ENCODE data around the gene TRIO.

Gene TRIO

GRCh38 chr5:14178671-14179211, 35.6 kb downstream of the TRIO start:
- H3K9me3 ChIP-seq (ENCODE audit: insufficient read depth, low read length), result no peaks in the 10 kb centered on the region
- H4K20me1 ChIP-seq (ENCODE audit: low read depth, low read length), result peaks cover 57% of the 10 kb centered on the region
- peaks cover 10% of the 10 kb centered on the region; the same call in 1 of the 2 replicates for H3K79me2 ChIP-seq (ENCODE audit: insufficient read depth, low read length)
- no peaks in the 10 kb centered on the region for H3F3A ChIP-seq (ENCODE audit: insufficient read depth)
- no peak overlapping the region for H3K9ac ChIP-seq (ENCODE audit: low read length)
- H3K4me3 ChIP-seq (ENCODE audit: insufficient read depth, low read length, poor library complexity, severe bottlenecking), result no peak overlapping the region
- no peaks in the 10 kb centered on the region for H3K27me3 ChIP-seq (ENCODE audit: low read length)
- H3K27ac ChIP-seq (ENCODE audit: low read depth, low read length), result no peak overlapping the region
- H3K36me3 ChIP-seq (ENCODE audit: low read length), result no peaks in the 10 kb centered on the region
- H3K4me2 ChIP-seq (ENCODE audit: low read depth, low read length, poor library complexity, severe bottlenecking), result no peak overlapping the region
- H3K9me2 ChIP-seq (replicated peaks; ENCODE audit: insufficient read depth, low read length), result no peaks in the 10 kb centered on the region
- H2AFZ ChIP-seq (ENCODE audit: low read depth, low read length, severe bottlenecking), result no peak overlapping the region
- TF ChIP-seq CTCF (IDR thresholded peaks at IDR 0.05; ENCODE audit: insufficient read depth, low read length, poor library complexity, severe bottlenecking), result no peak
- TF ChIP-seq EZH2phosphoT487 (conservative IDR thresholded peaks at IDR 0.05; ENCODE audit: low read length), result no peak

GRCh38 chr5:14179446-14179845, 36.3 kb downstream of the TRIO start:
- H3K4me2 ChIP-seq (ENCODE audit: low read depth, low read length, poor library complexity, severe bottlenecking), result no peak overlapping the region
- no peak overlapping the region for H3K9ac ChIP-seq (ENCODE audit: low read length)

GRCh38 chr5:14180437-14180836, 37.3 kb downstream of the TRIO start:
- Histone ChIP-seq H3K9me2 (replicated peaks; ENCODE audit: insufficient read depth, low read length) (no peaks in the 10 kb centered on the region), H4K20me1 (ENCODE audit: low read depth, low read length) (peaks cover 45% of the 10 kb centered on the region), H3F3A (ENCODE audit: insufficient read depth) (no peaks in the 10 kb centered on the region), H3K9me3 (ENCODE audit: insufficient read depth, low read length) (no peaks in the 10 kb centered on the region), H3K36me3 (ENCODE audit: low read length) (no peaks in the 10 kb centered on the region), H2AFZ (ENCODE audit: low read depth, low read length, severe bottlenecking) (no peak overlapping the region), H3K4me3 (ENCODE audit: insufficient read depth, low read length, poor library complexity, severe bottlenecking) (no peak overlapping the region), H3K9ac (ENCODE audit: low read length) (no peak overlapping the region), H3K79me2 (ENCODE audit: insufficient read depth, low read length) (peaks cover 10% of the 10 kb centered on the region; the same call in 1 of the 2 replicates), H3K27ac (ENCODE audit: low read depth, low read length) (no peak overlapping the region), H3K4me2 (ENCODE audit: low read depth, low read length, poor library complexity, severe bottlenecking) (no peak overlapping the region), H3K27me3 (ENCODE audit: low read length) (no peaks in the 10 kb centered on the region)
- TF ChIP-seq EZH2phosphoT487 (conservative IDR thresholded peaks at IDR 0.05; ENCODE audit: low read length) (no peak), CTCF (IDR thresholded peaks at IDR 0.05; ENCODE audit: insufficient read depth, low read length, poor library complexity, severe bottlenecking) (no peak)

More at GRCh38 chr5:14179446-14179845, 36.3 kb downstream of the TRIO start:
- no peak for TF ChIP-seq EZH2phosphoT487 (conservative IDR thresholded peaks at IDR 0.05; ENCODE audit: low read length)
- TF ChIP-seq CTCF (IDR thresholded peaks at IDR 0.05; ENCODE audit: insufficient read depth, low read length, poor library complexity, severe bottlenecking), result no peak
- H3K27me3 ChIP-seq (ENCODE audit: low read length), result no peaks in the 10 kb centered on the region
- H4K20me1 ChIP-seq (ENCODE audit: low read depth, low read length), result peaks cover 55% of the 10 kb centered on the region
- H3K4me3 ChIP-seq (ENCODE audit: insufficient read depth, low read length, poor library complexity, severe bottlenecking), result no peak overlapping the region
- no peaks in the 10 kb centered on the region for H3K9me3 ChIP-seq (ENCODE audit: insufficient read depth, low read length)
- no peak overlapping the region for H2AFZ ChIP-seq (ENCODE audit: low read depth, low read length, severe bottlenecking)
- H3F3A ChIP-seq (ENCODE audit: insufficient read depth), result no peaks in the 10 kb centered on the region
- H3K79me2 ChIP-seq (ENCODE audit: insufficient read depth, low read length), result peaks cover 10% of the 10 kb centered on the region; the same call in 1 of the 2 replicates
- H3K27ac ChIP-seq (ENCODE audit: low read depth, low read length), result no peak overlapping the region
- H3K36me3 ChIP-seq (ENCODE audit: low read length), result no peaks in the 10 kb centered on the region
- no peaks in the 10 kb centered on the region for H3K9me2 ChIP-seq (replicated peaks; ENCODE audit: insufficient read depth, low read length)
